ENCODE data around the gene BET1L. TPM values are rescaled to one million over a fixed set of nuclear protein-coding genes. Genes with fewer than 3 reads are reported as not detected.
"Not testable (repeated sequence)": the region's sequence is repeated elsewhere in the genome, so short reads cannot be mapped to it uniquely, and the experiment has no call there.

BET1L gene
- total RNA-seq, 1 donor from 2014 or later, result 20.0 TPM

DNA sequence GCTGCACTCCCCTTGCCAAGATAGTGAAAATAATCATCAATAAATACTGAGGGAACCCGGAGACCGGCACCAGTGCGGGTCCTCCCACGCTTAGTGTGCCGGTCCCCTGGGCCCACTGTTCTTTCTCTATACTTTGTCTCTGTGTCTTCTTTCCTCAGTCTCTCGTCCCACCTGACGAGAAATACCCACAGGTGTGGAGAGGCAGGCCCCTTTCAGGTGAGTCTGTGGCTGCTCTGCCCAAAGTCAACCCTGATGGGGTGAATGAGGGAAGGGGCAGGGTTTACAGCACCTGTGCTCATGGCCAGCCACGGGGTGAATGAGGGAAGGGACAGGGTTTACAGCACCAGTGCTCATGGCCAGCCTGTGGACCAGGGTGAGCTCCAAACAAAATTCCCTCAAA, 4.7 kb downstream of the BET1L start:
- intact Hi-C loops (cut with DNase I), result loop anchor here (10.0 kb wide), 1 partner anchor 312 kb away; no protein-coding TSS in a partner anchor
- ATAC-seq (ENCODE audit: poor library complexity) (no peak), DNase-seq (peak; percentile 17)

DNA sequence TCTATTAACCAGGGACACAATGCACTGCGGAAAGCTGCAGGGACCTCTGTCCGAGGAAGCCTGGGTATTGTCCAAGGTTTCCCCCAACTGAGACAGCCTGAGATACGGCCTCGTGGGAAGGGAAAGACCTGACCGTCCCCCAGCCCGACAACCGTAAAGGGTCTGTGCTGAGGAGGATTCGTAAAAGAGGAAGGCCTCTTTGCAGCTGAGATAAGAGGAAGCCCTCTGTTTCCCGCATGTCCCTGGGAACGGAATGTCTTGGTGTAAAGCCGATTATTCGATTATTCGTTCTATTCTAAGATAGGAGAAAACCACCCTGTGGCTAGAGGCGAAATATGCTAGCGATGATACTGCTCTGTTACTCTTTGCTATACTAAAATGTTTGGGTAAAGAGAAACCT, 5.2 kb downstream of the BET1L start:
- intact Hi-C loops (cut with DNase I), result loop anchor here (10.0 kb wide), 1 partner anchor 313 kb away; no protein-coding TSS in a partner anchor
- no peak for ATAC-seq (ENCODE audit: poor library complexity)
- DNase-seq, result peak; percentile 13

DNA sequence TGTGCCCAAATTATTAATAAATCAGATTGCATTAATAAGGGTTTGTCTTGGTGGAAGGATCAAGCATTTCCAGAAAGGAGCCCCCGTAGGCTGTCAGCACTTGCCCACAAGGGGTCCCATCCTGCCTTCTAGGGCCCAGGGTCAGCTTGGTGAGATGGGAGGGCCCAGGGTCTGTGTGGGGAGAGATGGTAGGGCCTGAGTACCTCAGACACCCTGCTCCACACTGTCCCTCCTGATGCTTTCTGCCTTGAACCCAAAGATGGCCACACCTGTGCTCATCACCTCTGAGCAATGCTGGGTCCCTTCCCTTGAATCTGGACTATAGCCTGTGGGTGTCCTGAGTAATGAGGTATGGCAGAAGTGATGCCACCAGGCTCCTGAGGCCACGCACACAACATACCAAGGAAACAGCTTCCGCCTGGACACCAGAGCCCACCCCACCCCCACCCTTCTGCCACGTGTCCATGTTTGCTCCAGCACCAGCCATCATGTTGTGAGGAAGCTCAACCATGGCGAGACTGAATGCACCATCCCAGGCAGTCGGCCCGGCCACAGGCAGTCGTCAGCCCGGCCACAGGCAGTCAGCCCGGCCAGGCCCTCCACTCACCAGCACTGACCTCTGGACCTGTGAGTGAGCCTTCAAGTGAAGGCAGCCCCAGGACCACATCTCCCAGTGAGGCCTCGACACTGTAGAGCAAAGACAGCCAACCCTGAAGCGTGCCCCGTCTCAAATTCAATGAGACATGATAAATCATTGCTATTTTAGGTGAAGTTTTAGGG, 6.8 kb downstream of the BET1L start:
- DNase-seq (peak; percentile 35), ATAC-seq (ENCODE audit: poor library complexity) (no peak)
- intact Hi-C loops (cut with DNase I), result loop anchor here (10.0 kb wide), 1 partner anchor 314 kb away; no protein-coding TSS in a partner anchor

DNA sequence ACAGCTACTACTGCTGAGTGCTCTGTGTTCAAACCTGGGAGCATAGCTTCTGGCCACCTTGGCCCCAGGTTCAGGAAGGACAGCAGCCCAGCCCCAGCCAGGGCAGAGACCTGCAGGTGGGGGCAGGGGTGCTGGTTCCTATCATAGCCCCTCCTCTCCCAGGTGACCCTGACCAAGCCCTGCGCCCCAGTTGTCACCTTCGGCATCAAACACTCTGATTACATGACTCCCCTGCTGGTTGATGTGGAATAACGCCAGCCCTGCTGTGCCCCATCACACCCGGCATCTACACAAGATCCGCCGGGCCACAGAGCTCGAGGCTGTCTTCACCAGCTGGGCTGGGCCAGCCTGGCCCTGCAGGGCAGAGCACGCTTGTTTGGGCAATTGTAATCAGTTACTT, 7.4 kb downstream of the BET1L start:
- DNase-seq (no peak), ATAC-seq (ENCODE audit: poor library complexity) (no peak)
- intact Hi-C loops (cut with DNase I), result loop anchor here (10.0 kb wide), 1 partner anchor 315 kb away; no protein-coding TSS in a partner anchor

DNA sequence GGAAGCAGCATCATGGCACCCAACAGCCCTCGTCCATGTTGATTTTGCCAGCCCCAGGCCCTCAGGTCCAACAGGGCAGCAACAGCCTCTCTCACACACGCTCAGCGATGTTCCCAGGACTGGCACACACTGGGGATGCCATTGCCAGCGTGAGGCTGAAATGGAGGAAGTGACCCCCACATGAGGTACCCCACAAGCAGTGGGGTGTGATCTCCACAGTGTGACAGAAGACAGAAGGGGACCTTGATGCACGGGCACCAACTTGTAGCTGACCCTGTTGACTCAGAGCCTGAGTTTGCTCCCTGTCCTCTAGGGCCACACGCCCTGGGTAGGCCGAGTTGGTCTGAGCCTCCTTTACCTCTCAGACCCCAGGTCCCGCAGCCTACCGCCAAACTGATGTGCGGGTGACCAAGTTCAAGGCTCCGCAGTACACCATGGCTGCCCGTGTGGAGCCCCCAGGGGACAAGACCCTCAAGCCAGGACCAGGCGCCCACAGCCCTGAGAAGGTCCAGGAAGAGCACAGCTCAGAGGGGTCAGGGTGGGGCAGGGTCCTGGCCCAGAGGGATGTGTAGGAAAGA, 8.1 kb downstream of the BET1L start:
- DNase-seq (peak; percentile 37), ATAC-seq (ENCODE audit: poor library complexity) (no peak)
- intact Hi-C loops (cut with DNase I), result no loop called here

DNA sequence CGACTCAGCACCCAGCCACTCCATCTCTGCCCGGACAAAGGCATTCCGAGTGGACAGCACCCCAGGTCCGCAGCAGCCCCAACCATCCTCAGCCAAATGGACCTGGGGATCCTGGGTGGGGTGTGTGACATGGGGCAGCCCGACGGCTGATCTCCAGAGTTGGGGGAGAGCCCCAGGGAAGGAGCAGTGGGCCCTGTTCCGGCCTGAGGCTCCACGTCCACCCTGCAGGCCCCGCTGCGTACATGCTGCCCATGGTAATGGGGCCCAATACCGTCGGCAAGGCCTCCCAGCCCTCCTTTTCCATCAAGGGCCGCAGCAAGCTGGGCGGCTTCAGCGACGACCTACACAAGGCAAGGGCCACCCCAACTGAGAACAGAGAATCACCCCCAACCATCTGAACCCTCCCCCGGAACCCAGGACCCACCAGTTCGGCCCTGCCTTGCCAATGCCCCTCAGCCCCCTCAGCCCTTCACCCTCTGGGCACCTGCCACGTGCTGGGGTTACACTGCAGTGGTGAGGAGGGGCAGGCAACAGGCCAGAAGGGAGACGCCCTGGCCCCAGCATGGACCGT, 8.9 kb downstream of the BET1L start:
- DNase-seq, result peak; percentile 32
- intact Hi-C loops (cut with DNase I), result no loop called here

DNA sequence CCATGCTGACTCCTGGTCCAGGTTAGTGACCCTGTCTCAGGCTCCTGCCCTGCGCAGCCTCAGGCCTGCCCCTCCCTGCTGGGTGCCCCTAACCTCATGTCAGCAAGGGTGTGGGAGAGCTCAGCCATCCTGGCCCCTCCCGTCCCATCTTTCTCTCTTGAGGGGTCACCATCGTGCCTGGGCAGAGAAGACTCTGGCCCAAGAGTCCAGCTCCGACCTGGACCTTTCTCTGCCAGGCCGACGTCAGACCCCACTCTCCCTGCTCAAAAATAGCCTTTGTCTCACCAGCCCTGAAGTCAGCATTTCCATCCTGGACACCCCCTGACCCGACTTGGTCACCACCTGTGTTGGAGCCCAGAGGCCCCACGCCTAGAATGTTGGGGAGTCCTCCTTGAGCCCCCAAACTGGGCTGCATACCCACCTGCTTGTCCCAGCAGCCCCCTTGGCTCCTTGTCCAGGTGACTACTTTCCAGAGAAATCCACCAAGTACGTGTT, 9.4 kb downstream of the BET1L start:
- ATAC-seq (ENCODE audit: poor library complexity), result no peak
- intact Hi-C loops (cut with DNase I), result no loop called here
- DNase-seq, result peak; percentile 28

More for the DNA sequence above, 8.9 kb downstream of the BET1L start:
- no peak for ATAC-seq (ENCODE audit: poor library complexity)

DNA sequence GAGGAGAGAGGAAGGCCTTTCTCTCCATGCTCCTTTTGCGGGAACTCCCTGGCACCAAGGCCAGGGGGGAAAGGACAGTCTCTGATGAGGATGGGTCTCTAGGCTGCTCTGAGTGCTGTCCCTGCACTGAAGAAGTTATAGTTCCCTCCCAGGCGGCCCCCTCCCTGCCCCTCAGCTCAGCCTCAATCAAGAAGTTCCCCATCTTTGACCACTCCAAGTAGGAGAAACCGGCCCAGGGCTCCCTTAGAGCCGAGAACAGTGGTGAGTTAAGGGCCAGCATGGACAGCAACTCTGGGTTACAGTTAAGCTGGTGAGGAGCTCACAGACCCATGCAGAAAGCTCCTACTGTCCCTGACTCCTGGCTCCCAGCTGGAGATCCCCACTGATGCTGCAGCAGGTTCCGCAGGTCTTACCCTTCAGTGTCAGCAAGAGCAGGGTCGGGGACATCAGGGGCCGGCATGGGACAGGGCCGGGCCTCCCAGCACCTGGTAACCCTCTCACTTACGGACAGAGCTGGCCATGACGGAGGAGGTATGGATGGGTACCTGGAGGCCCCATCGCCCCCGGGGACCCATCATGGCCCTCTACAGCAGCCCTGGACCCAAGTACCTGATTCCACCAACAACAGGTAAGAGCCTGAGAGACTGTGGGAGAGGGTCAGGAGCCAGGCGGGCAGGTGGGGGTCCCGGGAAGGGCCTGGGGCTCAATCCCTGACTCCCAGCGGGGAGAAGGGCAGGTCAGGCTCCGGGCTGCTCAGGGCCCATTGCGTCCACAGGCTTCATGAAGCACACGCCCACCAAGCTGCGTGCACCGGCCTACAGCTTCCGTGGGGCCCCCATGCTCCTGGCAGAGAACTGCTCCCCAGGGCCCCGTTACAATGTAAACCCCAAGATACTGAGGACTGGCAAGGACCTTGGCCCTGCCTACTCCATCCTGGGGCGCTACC, 10.1 kb downstream of the BET1L start:
- DNase-seq (peak; percentile 23), ATAC-seq (ENCODE audit: poor library complexity) (no peak)
- intact Hi-C loops (cut with DNase I), result no loop called here

DNA sequence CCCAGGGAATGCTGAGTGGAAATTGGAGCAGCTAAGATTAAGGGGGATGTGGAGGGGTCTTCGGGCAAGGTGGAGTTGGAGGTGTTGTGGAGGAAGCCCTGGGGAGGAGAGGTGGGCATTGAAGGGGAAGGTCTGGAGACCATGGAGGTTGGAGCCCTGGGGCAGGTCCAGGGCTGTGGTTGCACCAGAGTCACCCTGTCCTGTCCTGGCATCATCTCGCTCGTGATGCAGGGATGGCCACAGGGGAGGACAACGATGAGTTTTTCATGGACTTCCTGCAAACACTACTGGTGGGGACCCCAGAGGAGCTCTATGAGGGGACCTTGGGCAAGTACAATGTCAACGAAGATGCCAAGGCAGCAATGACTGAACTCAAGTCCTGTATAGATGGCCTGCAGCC, 13.7 kb downstream of the BET1L start:
- peak; percentile 30 for DNase-seq
- ATAC-seq (ENCODE audit: poor library complexity); intact Hi-C loops (cut with DNase I): not testable (repeated sequence)

DNA sequence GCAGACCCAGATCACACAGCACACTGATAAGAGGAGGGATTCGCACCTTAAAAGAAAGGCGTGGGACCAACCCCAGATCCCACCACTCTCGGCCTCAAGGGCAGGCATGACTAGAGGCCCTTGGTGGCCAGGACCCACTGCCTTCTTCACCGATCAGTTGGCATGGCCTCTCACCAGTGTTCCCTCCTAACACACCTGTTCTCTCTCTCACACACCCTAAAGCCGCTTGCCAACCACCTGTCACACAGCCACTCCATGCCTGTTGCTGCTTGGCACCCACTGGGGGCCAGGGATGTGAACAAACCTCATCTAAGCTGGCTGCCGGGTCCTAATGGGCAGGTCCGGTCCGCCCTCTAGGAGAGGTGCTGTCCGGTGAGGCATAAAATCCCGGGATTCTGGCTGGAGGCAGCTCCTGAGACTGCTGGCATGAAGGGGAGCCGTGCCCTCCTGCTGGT, 14.5 kb downstream of the BET1L start, which contains the start of gene SCGB1C1:
SCGB1C1 (plus strand) TSS at position 405 of the 455 bp plus-strand sequence; CDS start at position 427, 22 bp downstream.
- intact Hi-C loops (cut with DNase I); ATAC-seq (ENCODE audit: poor library complexity); DNase-seq: not testable (repeated sequence)

DNA sequence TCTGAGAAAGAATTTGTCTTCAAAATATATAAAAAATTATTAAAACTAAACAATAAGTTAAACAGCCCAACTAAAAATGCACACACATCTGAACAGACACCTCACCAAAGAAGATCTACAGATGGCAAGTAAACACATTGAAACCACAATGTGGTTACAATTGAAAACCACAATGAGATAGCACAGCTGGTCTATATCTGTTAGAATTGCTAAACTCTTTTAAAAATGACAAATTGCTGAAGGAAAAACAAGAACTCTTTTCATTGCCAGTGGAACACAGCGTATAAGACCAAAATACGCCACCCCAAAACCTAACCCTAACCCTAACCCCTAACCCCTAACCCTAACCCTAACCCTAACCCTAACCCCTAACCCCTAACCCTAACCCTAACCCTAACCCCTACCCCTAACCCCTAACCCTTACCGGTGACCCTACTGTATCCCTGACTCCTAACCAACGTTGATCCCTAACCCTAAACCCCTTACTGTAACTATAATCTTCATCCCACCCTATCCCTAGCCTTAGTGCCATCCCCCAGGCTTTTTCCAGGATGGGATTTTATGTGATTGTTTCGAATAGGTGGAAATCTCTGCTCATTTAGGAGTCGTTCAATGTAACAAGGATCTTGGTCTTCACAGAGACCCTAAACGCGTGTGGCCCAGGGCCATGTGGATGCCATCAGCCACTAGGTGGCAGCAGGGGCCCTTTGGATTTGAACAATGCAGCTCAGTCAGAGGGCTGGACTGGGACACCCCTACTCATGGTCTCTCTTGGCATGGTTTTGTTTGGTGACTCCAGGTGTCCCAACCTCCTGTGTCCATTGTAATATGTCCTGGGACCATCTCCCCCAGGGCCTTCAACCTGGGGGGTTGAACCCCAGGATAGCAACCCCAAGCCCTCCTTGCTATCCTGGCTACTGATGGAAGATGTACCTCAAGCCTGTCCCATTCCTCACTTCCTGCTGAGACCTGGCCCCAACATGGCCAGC, 15.4 kb downstream of the BET1L start:
- ATAC-seq (ENCODE audit: poor library complexity), result peak; percentile 70
- intact Hi-C loops (cut with DNase I), result not testable (repeated sequence)
- peak; percentile 43 for DNase-seq

DNA sequence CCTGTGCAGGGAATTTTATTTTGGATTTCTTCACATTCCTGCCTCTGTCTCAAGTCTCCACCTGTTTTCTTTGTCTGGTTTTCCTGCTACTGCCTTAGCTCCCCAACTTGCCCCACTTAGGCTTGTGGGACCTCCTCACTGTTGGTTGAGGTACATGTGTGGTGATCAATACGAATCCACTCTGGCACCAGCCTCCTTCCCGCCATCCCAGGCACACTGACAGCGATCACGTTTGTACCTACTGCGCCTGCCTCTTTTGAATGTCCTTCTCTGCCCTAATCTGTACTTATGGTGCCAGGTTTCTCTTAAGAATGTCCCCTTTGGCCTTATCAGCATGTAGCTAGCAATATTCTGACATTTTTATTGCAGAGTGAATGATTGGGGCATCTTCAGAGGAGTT, 16.7 kb downstream of the BET1L start:
- ATAC-seq (ENCODE audit: poor library complexity); intact Hi-C loops (cut with DNase I); DNase-seq: not testable (repeated sequence)

DNA sequence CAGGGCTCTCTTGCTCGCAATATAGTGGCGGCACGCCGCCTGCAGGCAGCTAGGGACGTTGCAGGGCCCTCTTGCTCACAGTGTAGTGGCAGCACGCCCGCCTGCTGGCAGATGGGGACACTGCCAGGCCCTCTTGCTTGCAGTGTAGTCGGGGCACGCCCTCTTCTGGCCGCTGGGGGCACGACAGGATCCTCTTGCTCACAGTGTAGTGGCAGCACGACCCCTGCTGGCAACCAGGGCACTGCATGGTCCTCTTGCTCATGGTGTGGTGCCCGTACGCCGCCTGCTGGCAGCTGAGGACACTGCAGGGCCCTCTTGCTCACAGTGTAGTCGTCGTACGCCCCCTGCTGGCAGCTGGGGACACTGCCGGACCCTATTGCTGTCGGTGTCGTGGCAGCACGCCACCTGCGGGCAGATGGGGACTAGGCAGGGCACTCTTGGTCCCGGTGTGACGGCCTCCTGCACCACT, 17.3 kb downstream of the BET1L start:
- DNase-seq, result peak; percentile 46
- intact Hi-C loops (cut with DNase I), result not testable (repeated sequence)
- ATAC-seq (ENCODE audit: poor library complexity), result peak; percentile 64

DNA sequence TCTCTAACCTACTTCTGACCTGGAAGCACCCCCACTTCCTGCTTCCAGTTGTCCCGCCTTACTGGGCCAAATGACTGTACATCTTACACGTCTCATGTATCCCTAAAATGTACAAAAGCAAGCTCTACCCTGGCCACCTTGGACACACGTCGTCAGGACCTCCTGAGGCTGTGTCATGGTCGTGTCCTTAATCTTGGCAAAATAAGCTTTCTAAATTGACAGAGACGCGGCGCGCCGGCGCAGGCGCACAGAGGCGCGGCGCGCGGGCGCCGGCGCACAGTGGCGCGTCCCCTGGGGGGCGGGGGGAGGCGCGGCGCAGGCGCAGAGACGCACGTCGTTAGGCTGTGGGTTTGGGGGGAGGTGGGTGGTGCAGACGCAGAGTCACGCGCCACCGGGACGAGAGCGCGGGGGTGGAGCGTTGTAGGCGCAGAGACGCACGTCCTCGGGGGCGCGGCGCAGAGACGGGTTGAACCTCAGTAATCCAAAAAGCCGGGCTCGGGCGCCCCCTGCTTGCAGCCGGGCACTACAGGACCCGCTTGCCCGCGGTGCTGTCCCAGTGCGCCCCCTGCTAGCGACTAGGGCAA, 17.9 kb downstream of the BET1L start:
- peak; percentile 44 for DNase-seq
- ATAC-seq (ENCODE audit: poor library complexity), result peak; percentile 62
- intact Hi-C loops (cut with DNase I), result not testable (repeated sequence)

DNA sequence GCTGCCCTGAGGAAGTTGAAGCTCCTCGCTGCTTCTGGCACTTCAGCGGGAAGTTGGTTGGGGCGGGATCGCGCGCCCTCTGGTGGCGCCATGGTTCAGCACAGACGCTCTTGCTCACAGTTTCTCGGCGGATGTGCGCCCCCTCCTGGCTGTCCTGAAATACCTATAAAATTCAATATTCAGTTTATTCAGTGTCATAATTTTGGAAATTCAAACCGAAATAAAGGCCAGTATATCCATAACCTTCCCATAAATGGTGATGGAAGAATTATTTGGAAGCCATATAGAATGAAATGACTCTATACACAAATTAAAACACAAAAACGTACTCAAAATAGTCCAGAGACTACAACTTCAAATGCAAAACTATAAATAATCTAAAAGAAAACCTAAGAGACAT, 27.0 kb downstream of the BET1L start:
- DNase-seq; intact Hi-C loops (cut with DNase I); ATAC-seq (ENCODE audit: poor library complexity): not testable (repeated sequence)

All from Right ventricle myocardium superior (tissue), 1 donor.